Stimulated activated CD4-positive, alpha-beta T cell treated with anti-CD3 and anti-CD28 coated beads, Interleukin-4, amount 100 ng/mL, for 1 hour (primary cell): ENCODE results near the gene CLK4.

ENCODE experiments used
- DNase-seq: peaks from one replicate; pipeline ENCODE4 v3.0.0-alpha.2; 2020

CLK4 gene

DNA sequence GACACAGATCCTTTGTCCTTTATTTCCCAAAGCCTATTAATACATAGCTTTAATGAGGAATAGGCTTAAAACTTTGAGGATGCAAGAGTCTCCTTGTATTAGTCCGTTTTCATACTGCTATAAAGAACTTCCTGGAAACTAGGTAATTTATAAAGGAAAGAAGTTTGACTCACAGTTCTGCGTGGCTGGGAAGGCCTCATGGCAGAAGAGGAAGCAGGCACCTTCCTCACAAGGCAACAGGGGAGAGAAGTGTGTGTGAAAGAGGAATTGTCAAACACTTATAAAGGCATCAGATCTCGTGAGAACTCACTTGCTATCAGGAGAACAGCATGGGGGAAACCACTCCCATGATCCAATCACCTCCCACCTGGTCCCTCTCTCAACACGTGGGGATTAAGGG lies 5.4 kb upstream of the CLK4 start:
- no peak for DNase-seq

DNA sequence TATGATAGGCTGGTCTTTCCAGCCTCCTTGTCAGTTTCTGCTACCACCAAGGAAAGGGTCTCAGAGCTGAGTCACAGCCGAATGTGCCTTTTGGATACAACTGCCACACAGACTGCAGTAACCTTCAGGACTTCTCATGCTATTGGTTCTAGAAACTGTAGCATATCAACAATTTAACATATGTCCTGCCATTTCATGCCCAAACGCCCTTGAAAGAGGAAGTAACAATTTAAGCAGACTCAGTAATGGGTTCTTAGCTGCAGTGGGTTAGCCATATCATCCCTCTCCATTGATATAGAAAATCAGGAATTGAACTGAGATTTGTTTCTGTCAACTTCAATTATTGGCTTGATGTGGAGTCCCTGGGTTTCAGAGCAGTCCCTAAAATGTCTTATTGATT lies 4.1 kb upstream of the CLK4 start:
- no peak for DNase-seq

DNA sequence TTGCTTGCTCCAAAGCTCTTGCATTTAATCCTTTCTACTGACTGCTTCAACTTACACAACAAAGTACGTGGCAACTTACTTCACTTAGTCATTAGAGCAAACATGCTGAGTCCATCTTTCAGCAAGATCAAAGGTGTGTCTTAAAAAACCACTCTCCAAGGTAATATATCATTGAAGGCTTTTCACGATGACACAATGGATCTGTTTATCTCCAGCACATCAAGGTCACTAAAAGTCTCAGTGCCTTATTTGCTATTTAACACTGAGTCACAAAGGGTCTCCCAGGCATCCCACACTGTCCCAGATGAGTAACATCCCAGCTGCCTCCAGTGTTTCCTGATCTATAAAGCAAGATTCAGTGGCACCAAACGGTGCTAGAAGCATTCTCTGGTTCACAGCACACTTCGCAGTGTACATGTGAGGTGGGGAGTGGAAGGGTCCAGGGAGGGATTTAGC lies 3.7 kb upstream of the CLK4 start:
- no peak for DNase-seq

DNA sequence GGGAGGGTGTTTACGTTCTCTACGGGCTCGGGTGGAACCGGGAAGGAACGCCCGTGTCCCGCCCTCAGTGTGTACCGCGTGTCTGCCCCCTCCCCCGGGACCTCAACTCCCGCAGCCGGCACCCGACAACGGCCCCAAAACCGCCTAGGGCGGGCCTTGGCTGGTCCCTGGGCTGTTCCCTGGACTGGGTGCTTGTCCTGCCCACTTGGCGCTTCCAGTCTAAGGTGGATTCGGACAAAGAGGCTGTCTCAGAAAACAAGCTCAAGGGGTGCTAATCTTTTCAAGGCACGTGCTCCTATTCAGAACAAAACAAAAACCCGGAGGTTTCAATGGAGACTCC lies 379 bp upstream of the CLK4 start:
- DNase-seq = no peak

DNA sequence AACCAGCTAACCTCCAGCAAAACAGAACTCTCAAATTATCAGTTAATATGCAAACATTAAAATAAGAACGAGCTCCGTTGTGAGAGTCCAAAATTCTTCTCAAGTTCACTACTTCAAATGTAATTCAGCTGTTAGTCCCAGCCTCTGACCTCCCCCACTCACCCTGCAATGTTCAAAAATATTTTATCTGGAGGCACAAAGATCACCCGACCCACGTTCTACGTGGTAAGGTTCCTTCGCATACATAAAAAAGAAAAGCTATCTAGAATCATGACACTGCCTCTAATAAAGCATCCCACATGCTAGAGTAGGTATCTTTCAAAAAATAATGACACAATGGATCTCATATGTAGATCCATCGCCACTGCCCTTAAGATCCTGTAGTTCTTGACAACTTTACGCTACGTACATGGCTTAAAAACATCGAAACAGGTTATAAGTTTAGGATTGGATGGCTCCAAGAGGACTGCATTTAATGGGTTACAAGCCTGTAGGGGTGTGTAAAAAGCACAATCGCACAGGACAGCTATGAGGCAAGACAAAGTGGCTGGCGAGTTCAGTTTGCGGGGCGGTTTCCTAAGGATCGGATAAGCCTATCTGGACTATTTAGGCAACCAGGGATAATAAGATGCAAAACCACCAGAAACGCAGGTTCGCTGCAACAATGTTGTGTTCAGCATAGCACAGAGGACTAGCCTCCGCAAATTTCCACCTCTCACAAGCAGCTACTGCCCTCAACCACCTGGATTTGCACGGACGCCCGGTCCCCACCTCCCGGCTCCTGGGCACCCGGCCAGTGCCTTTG lies 969 bp downstream of the CLK4 start:
- DNase-seq = no peak

DNA sequence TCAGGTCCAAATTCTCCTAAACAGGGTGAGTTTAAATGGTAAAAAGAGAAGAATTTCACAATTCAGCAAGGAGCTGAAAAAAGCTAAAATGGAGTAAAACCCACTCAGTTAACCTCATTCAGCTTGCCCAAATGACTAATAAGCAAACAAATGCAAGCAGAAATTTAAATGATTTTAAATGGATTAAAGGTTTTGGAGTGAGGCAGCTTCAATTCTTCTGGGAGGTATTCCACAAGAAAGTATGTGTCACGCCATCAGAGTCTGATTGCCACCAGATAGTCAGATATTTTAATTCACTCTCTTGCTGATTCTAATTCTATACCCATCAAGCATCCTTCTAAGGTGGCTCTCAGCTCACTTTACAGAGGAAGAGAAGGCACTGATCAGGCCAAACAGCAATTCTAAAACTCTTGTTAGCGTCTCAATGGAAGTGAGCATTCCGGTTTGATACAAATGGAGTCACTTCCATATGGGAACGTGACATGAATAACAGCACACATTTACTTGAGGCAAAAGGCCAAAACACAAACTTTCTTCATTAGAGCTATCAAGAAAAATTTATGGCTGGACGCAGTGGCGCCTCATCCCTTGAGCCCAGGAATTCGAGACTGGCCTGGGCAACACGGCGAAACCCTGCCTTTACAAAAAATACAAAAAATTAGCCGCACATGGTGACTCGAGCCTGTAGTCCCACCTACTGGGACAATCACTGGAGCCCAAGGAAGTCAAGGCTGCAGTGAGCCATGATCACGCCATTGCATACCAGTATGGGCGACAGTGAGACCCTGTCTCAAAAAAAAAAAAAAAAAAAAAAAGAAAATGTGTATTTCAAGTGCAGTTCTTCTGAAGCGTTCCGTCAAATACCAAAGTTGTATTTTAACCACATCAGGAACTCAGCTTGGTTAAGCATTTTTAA lies 2.0 kb downstream of the CLK4 start:
- DNase-seq = no peak

DNA sequence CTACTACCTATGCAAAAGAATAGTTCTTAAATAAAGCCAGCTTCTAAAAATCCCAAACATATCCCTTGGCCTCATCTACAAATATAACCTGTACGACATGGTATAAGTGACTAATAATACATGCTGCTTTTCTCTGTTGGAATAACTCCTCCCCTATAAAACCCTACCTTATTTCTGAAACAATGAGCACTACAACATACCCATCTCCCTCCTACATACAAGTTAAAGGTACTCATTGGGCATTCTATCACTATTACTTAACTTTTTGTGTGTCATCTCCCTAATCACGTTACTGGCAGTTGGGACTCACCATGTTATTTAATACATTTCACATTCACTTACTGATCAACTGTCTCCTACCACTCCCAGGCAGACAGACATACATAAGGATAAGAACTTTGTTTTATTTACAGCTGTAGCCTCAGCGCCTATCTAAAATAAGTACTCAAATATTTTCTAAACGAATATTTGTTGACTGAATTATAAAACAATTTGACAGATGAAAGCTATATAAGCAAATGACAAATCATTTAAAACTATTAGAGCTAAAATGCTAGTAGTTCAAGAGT lies 4.1 kb downstream of the CLK4 start:
- no peak for DNase-seq

DNA sequence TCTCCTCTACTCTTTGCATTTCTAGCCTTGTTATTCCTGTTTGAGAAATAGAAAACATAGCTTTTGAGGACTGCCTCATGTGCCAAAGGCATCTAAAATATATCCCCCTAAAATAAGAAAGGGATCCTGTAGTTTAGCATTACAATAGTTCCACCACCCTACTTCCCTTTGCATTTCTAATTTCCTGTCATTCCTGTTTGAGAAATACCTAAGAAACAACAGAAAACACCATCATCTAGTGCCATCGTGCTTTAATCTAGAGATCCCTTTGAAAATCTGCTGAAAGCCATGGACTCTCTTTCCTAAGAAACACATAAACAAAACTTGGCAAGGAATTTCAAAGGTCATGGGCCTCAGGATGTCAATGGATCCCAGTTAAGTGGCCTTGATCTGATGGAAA lies 7.5 kb downstream of the CLK4 start:
- DNase-seq = no peak

DNA sequence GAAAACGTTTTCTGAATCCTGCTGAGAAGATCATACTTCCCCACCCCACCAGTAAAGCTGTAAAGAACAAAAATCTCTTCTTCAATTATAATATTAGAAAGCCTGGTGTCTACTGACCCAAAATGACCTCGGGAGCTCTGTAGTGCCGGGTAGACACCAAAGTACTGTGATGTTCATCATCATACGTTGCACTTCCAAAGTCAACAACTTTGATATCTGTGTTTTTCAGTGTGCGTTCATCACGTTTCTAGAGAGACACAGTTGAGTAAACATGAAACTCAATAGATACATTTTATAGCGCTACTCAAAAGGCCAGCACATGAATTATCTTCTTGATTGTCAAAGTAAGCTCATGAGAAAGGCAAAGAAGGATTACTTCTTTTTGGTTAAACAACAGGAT lies 14.6 kb downstream of the CLK4 start:
- no peak for DNase-seq

DNA sequence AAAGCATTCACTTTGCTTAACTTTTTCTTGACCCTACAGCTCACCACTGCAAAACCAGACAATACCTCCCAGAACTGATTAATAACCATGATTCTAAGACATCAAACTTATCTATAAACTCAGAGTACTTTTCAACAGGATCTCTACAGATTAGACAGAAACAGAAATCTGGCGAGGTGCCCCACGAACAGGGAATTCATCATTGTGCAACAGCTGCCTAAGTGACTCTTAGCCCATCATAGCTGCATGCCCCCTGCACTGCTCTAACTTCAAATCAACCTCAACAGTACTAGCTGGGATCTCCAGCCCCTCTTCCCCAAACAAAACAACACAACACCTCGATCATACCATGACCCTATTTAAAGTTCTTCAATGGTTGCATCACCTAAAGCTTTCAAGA lies 20.6 kb downstream of the CLK4 start:
- no peak for DNase-seq

DNA sequence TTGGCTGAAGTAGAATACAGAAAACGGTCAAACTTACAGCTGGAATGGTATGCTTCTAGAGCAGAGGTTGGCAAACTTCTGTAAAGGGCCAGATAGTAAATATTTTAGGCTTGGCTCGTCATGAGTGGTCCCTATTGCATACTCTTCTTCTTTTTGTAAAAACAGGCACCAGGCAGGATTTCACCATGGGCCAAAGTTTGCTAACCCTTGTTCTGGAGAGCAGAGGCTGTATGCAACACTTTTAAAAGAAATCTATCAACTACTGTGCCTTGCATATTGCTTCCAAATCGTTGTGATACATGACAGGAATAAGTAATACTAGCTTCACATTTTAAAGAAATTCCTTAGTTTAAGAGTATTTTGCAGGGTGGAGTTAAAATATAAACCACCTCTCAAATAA lies 21.1 kb downstream of the CLK4 start:
- no peak for DNase-seq

DNA sequence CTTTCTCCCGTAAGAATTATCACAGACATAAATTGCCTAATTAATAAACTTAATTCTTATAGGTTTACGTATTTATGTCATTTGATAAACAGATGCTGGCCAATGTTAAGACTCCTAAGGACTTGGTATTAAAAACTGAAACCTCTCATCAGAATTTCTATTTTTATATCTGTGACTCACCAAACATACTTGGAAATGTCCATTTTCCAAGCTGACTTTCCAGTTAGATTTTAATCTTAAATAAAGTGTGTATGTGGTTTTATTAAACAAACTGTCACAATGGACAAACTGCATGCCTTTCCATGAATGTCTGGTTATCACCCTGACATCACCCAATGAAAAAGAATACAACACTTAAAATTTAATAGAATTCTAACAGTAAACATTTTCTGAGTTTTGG lies 24.1 kb downstream of the CLK4 start:
- DNase-seq = no peak

DNA sequence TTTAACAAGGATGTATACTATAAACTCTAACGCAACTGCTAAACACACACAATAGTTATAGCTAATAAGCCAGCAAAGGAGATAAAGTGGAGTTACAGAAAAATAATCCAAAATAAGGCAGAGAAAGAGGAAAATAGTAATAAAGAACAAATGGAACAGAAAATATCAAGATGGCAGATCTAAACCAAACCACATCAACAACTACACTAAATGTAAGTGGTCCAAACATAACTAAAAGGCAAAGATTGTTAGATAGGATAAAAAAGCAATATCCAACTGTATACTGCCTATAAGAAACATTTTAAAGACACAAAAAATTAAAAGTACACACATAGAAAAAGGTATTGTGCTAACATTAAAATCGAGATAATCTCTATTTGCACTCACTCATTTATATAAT lies 31.1 kb downstream of the CLK4 start:
- DNase-seq = no peak

DNA sequence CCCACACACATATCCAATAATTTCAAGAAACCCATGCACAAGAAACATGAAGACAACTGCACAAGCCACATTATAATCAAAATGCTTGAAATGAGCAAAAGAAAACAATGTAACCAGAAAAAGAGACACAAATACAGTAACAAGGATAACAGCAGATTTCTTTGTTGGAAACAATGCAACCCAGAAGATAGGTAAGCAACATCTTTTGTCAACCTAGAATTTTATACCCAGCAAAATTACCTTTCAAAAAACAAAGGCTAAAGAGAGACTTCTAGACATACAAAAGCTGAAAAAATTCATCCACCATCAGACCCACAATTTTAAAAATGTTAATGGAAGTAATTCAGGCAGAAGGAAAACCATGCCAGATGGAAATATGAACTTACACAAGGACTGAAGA lies 31.7 kb downstream of the CLK4 start:
- DNase-seq = no peak

DNA sequence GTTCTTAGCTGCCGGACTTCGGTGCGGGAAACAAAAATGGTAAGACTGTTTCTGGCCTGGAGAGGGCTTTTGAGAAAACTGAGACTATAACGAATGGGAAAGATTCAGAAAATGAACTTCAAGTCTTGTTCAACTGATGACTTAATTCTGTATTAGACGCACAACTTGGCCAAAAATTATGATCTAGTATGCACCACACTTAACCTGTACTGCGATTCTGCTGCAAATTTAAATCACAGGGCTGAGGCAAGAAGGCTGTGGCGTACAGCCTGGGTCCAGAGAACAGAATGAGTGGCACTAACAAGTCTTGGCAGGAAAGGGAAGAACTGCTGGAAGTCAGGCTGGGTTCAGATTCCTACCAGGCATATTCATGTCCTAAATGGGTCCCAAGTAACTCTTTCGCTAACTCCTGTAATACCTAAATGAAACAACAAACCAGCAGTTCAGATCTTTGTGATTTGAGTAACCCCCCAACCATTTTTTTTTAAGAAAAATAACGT lies 35.9 kb downstream of the CLK4 start:
- DNase-seq = no peak

DNA sequence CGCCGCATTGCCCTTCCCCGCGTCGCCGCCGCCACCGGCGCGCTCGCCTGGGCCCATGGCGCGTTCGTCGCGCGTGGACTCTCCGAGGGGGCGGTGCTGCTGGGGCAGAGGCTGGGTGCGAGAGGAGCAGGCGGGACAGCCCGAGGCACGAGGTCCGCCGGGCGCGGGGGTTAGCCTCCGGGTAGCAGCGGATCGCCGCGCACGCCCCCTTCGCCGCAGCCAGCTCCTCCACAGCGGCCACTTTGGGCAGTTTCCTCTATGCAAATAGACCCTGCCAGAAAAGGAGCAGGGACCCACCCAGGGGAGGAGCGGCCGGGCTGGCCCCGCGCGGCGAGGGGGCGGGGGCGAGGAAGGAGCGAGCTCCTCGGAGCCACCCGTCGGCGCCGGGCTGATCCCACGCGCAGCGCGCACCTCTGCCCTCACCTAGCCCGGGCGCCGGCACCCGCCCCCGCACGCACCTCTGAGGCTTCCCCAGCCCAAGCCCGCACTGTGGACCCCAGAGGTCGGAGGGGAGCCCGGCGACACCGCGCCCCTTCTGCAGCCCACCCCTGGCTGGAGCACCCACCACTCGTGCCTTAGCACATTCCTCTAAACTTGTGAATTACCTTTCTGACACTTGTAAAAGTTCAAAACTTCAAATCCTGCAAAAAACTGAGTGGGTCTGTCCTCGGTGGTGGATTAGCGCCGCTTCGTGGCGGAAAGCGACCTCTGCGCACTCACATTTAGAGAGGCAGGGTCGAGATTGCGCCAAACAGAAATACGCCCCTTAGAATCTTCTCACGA lies 36.5 kb downstream of the CLK4 start, which contains the start of gene COL23A1:
COL23A1 (minus strand) TSS at position 253 of the 783 bp plus-strand sequence.
- peak; percentile 36 for DNase-seq

DNA sequence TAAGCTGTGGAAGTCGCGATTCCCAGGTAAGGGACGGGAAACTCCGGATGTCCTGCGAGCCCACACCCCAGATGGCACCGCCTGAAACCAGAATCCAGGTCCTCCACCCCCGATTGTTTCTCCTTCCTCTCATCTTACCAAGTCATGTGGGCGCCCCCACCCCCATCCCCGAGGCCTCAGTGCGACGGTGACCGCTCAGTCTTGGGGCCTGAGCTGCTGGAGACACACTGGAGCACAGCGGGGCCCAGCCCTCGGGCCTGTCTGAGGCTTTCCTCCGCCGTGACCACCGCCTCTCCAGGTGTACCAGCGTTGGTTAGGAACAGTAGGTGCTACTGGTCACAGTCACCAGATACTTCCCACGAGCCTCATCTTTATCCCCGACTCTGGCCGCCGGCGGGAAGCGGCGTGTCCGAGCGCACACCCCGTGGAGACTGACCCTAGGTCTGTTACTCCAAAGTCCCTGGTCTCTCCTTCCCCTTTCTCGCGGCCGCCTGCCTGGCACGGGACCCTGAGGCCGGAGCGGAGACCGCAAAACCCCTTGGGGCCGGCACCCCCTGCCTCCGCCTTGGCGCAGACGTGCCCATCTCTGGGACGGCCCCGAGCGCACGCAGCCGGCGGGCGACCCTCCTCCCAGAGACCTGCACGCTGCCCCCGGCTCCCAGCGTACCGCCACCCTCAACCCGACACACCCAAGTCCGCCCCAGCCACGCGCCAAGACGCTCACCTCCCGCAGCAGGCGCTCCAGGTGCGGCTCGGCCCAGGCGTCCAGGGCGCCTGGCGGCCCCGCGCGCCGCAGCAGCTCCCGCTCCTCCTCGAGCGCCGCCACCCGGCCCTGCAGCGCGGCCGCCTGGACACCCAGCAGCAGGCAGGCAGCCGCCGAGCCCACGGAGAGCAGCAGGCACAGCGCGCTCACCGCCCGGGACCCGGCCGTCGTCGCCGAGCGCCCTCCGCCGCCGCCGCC lies 37.4 kb downstream of the CLK4 start:
- peak; percentile 7 for DNase-seq

DNA sequence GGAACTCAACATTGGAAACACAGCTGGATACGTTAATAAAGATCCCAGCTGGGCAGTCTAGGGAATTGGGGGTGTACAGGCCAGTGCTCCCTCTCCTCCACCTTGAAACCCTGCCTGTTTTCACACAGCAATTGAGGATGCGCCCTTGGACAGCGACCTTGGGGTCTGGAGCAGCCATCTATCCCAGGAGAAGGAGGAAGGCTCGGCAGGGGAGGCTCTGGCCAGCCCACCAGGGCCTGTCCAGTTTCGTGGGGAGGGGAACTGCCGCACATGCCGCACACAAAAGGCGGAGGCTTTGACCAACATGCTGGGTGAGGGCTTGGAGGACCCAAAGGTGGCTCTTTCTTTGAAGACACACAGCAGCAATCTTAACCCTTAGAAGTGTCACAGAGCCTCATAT lies 38.1 kb downstream of the CLK4 start:
- DNase-seq = no peak

DNA sequence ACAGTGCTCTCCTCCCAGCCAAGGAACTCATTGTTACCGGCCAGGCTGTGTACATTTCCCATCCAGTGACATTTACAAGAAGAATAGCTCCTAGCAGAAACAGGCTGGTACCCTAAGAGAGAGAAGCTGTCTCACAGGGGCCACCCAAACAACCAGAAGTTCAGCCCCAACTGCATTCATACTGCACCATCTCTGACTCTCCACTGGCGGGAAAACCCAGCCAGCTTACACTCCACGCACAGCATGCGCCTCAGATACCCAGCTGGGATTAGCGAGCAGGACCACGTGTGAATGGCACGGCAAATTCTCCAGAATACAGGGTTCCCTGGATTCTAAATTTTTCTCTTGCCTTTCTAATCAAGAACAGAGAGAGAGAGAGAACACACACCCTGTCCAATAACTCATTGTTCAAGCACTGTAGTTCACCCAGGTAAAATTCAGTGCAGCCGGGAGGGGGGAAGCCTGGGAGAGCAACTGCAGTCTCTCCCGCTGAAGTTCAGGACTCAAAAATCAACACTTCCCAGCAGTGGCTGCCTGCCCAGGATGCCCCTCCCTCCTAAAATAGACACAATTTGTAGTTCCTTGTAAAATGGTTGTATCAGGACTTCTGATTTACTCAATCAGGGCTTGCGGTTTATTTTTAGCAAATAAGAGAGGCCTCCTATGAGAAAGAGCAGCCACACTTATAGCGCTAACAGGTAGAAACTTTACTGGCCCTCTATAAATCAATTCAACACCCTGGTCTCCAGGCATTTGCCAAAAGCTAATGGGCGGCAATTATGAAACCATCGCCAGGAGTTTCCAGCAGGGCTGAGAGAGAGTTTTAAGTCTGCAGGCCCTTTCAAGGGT lies 38.9 kb downstream of the CLK4 start:
- DNase-seq = no peak

DNA sequence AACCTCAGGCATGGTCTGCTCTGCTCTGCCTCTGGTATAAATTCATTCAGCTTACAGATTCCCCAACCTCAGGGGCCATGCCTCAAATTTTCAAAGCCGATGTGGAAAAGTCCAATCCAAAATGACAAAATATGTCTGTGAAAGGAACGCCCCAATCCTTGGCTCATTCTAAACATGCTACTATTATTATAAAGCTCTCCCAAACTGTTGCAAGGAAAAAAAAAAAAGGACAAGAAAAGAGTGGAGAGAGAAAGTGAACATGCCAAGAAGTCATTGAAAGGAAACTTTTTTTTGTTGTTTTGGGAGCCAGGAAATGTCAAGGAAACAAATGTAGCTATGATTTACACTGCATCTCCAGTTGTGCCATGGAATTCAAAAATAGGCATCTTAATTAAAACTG lies 40.5 kb downstream of the CLK4 start:
- DNase-seq = no peak

DNA sequence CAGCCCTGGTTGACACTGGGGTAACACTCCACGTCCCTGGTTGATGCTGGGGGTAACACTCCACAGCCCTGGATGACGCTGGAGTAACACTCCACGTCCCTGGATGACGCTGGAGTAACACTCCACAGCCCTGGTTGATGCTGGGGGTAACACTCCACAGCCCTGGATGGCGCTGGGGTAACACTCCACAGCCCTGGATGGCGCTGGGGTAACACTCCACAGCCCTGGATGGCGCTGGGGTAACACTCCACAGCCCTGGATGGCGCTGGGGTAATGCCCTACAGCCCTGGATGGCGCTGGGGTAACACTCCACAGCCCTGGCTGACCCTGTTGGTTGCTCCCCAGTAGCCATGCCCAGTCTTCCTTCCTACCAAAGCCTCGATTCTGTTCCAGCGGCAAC lies 41.4 kb downstream of the CLK4 start:
- DNase-seq = peak; percentile 46
